ACC112 (cell line): ENCODE results near the gene CADM1.

Experiments
- H2AFZ ChIP-seq: fragments of 200-600 bp; sonication (generic); one replicate; pipeline ENCODE4 v1.6.0; 2017; ENCODE audit warnings: antibody characterized with exemption, low read length; ENCODE audit not compliant: unreplicated experiment
- H3K27ac ChIP-seq: fragments of 200-600 bp; sonication (generic); 2 replicates; pipeline ENCODE4 v1.5.1; 2014; ENCODE audit warnings: low read depth, mild to moderate bottlenecking, antibody characterized with exemption, low read length, moderate library complexity
- H3K27me3 ChIP-seq: fragments of 200-600 bp; sonication (generic); 2 replicates; pipeline ENCODE4 v1.6.1; 2014; ENCODE audit warnings: mild to moderate bottlenecking, antibody characterized with exemption, low read length, moderate library complexity, mixed read lengths; ENCODE audit not compliant: insufficient read depth
- H3K36me3 ChIP-seq: fragments of 200-600 bp; sonication (generic); 2 replicates; pipeline ENCODE4 v1.6.1; 2016; ENCODE audit warnings: mild to moderate bottlenecking, antibody characterized with exemption, low read length, moderate library complexity, mixed read lengths; ENCODE audit not compliant: insufficient read depth
- H3K4me1 ChIP-seq: fragments of 200-600 bp; sonication (generic); one replicate; pipeline ENCODE4 v1.6.1; 2016; ENCODE audit warnings: low read length, mixed read lengths; ENCODE audit not compliant: insufficient read depth, unreplicated experiment, control insufficient read depth
- H3K4me3 ChIP-seq: fragments of 200-600 bp; sonication (generic); 2 replicates; pipeline ENCODE4 v1.5.1; 2014; ENCODE audit warnings: mild to moderate bottlenecking, low read depth, low read length
- H3K79me2 ChIP-seq: fragments of 200-600 bp; sonication (generic); one replicate; pipeline ENCODE4 v1.6.0; 2016; ENCODE audit warnings: low read length; ENCODE audit not compliant: control insufficient read depth, unreplicated experiment, insufficient read depth

The CADM1 gene

GRCh38 chr11:115122274-115122673, 381.9 kb downstream of the CADM1 start:
- Histone ChIP-seq H3K27ac (no peak overlapping the region), H3K36me3 (no peaks in the 10 kb centered on the region)

More at GRCh38 chr11:115122274-115122673, 381.9 kb downstream of the CADM1 start:
- Histone ChIP-seq H3K4me3 (no peak overlapping the region), H3K79me2 (no peaks in the 10 kb centered on the region), H3K27me3 (no peaks in the 10 kb centered on the region), H3K4me1 (no peaks in the 10 kb centered on the region), H2AFZ (no peak overlapping the region)
